HFF-Myc (cell line): ENCODE results near the gene CHN1.

Experiments used
- DNase-seq: peaks from one replicate; pipeline ENCODE4 v3.0.0-alpha.2; 2011; ENCODE audit warnings: low read depth; ENCODE audit errors: extremely low read depth
- H3K4me3 ChIP-seq: replicated peaks from 2 replicates; pipeline ENCODE4 v1.5.1; 2011; ENCODE audit warnings: low read depth, mild to moderate bottlenecking, control low read depth, low read length
- CTCF ChIP-seq: IDR thresholded peaks from 2 replicates; pipeline ENCODE4 v1.5.1; 2012; ENCODE audit warnings: mild to moderate bottlenecking, low read depth, low read length, control low read depth; ENCODE audit errors: missing control alignments

Gene CHN1

GRCh38 chr2:174931724-174932123 lies 73.5 kb downstream of the CHN1 start:
- H3K4me3 ChIP-seq: no peak overlapping the region
- no peak for TF ChIP-seq CTCF
- no peak for DNase-seq

- DNase-seq: no peak
- H3K4me3 ChIP-seq: no peak overlapping the region
- TF ChIP-seq CTCF: no peak
Measured at GRCh38 chr2:174929786-174930185, 75.4 kb downstream of the CHN1 start.

GRCh38 chr2:174925046-174925784 lies 80.0 kb downstream of the CHN1 start:
- DNase-seq: no peak
- TF ChIP-seq CTCF: no peak
- no peak overlapping the region for H3K4me3 ChIP-seq

- H3K4me3 ChIP-seq: no peak overlapping the region
- DNase-seq: no peak
- TF ChIP-seq CTCF: no peak
Measured at GRCh38 chr2:174924061-174924693, 81.0 kb downstream of the CHN1 start.

GRCh38 chr2:174919947-174920595 lies 85.1 kb downstream of the CHN1 start:
- H3K4me3 ChIP-seq: no peak overlapping the region
- TF ChIP-seq CTCF: no peak
- DNase-seq: no peak

- no peak for DNase-seq
- TF ChIP-seq CTCF: no peak
Measured at GRCh38 chr2:174918886-174919526, 86.2 kb downstream of the CHN1 start.

More at GRCh38 chr2:174918886-174919526, 86.2 kb downstream of the CHN1 start:
- no peak overlapping the region for H3K4me3 ChIP-seq
